HUDEP-2 (cell line): ENCODE measurements around the gene TLE1.
"Not testable (repeated sequence)": the region's sequence is repeated elsewhere in the genome, so short reads cannot be mapped to it uniquely, and the experiment has no call there.

Experiments
- DNase-seq, 76 experiments: peaks; one replicate each; lab custom pipeline; 2025; ENCODE audit not compliant: unreplicated experiment in 76 of 76; lab: John Stamatoyannopoulos, UW

TLE1 gene

GRCh38 chr9:81656871-81657337, 32.4 kb downstream of the TLE1 start:
- DNase-seq = no peak

- no peak for DNase-seq
Measured at GRCh38 chr9:81656004-81656403, 33.3 kb downstream of the TLE1 start.

GRCh38 chr9:81653240-81653639, 36.1 kb downstream of the TLE1 start:
- no peak for DNase-seq

- no peak for DNase-seq
Measured at GRCh38 chr9:81652058-81652687, 37.2 kb downstream of the TLE1 start.

GRCh38 chr9:81650586-81651515, 38.5 kb downstream of the TLE1 start:
- no peak for DNase-seq

- no peak for DNase-seq
Measured at GRCh38 chr9:81649475-81650240, 39.7 kb downstream of the TLE1 start.

GRCh38 chr9:81648891-81649290, 40.5 kb downstream of the TLE1 start:
- DNase-seq = no peak

- DNase-seq = no peak
Measured at GRCh38 chr9:81646337-81646736, 43.0 kb downstream of the TLE1 start.

GRCh38 chr9:81644513-81644912, 44.8 kb downstream of the TLE1 start:
- DNase-seq = not testable (repeated sequence)

GRCh38 chr9:81637276-81637675, 52.1 kb downstream of the TLE1 start:
- DNase-seq = no peak

GRCh38 chr9:81636255-81636599, 53.1 kb downstream of the TLE1 start:
- no peak for DNase-seq

GRCh38 chr9:81635521-81636254, 53.7 kb downstream of the TLE1 start:
- DNase-seq = no peak

- DNase-seq = no peak
Measured at GRCh38 chr9:81634915-81635516, 54.3 kb downstream of the TLE1 start.

- no peak for DNase-seq
Measured at GRCh38 chr9:81633952-81634854, 55.1 kb downstream of the TLE1 start.

GRCh38 chr9:81632599-81632998, 56.7 kb downstream of the TLE1 start:
- DNase-seq = no peak

GRCh38 chr9:81631218-81631745, 58.1 kb downstream of the TLE1 start:
- no peak for DNase-seq

GRCh38 chr9:81629440-81629839, 59.9 kb downstream of the TLE1 start:
- no peak for DNase-seq

GRCh38 chr9:81628897-81629296, 60.5 kb downstream of the TLE1 start:
- no peak for DNase-seq

GRCh38 chr9:81627481-81627880, 61.9 kb downstream of the TLE1 start:
- DNase-seq = no peak
